RPMI7951 (cell line): Measurements from ENCODE around the gene PTPRN2. TPM values are rescaled to one million over a fixed set of nuclear protein-coding genes. Genes with fewer than 3 reads are reported as not detected.
"Not testable (repeated sequence)": the region's sequence is repeated elsewhere in the genome, so short reads cannot be mapped to it uniquely, and the experiment has no call there.

Experiments
- DNase-seq: peaks from one replicate; pipeline ENCODE4 v3.0.0-alpha.2; 2012; ENCODE audit warnings: low read depth
- total RNA-seq: library from RNA; depleted of rRNA; stranded (reverse); fragments of >200 nt; shearing (Covaris generic); gene quantifications from 2 replicates; pipeline ENCODE4 v1.2.3, GENCODE V29; 2014

The PTPRN2 gene
- total RNA-seq, 1 experiment from 2014 or later = 9.0 TPM

- no peak for DNase-seq
Measured at GRCh38 chr7:158175779-158176178, 411.8 kb downstream of the PTPRN2 start.

- DNase-seq = no peak
Measured at GRCh38 chr7:158174947-158175346, 412.7 kb downstream of the PTPRN2 start.

GRCh38 chr7:158167373-158167772 lies 420.2 kb downstream of the PTPRN2 start:
- DNase-seq = no peak

- DNase-seq = no peak
Measured at GRCh38 chr7:158166386-158167340, 421.0 kb downstream of the PTPRN2 start.

- DNase-seq = no peak
Measured at GRCh38 chr7:158165711-158166110, 421.9 kb downstream of the PTPRN2 start.

GRCh38 chr7:158164101-158165095 lies 423.2 kb downstream of the PTPRN2 start:
- DNase-seq = no peak

GRCh38 chr7:158161194-158161593 lies 426.4 kb downstream of the PTPRN2 start:
- DNase-seq = no peak

GRCh38 chr7:158160199-158160598 lies 427.4 kb downstream of the PTPRN2 start:
- no peak for DNase-seq

GRCh38 chr7:158157460-158157859 lies 430.2 kb downstream of the PTPRN2 start:
- no peak for DNase-seq

GRCh38 chr7:158151273-158151672 lies 436.4 kb downstream of the PTPRN2 start:
- DNase-seq = peak; percentile 28

GRCh38 chr7:158150234-158150633 lies 437.4 kb downstream of the PTPRN2 start:
- DNase-seq = no peak

GRCh38 chr7:158147431-158147830 lies 440.2 kb downstream of the PTPRN2 start:
- DNase-seq = not testable (repeated sequence)

- no peak for DNase-seq
Measured at GRCh38 chr7:158145370-158145769, 442.3 kb downstream of the PTPRN2 start.

GRCh38 chr7:158143196-158144120 lies 444.2 kb downstream of the PTPRN2 start:
- DNase-seq = no peak

GRCh38 chr7:158142657-158143056 lies 445.0 kb downstream of the PTPRN2 start:
- no peak for DNase-seq

- no peak for DNase-seq
Measured at GRCh38 chr7:158141806-158142518, 445.7 kb downstream of the PTPRN2 start.

- no peak for DNase-seq
Measured at GRCh38 chr7:158141221-158141582, 446.4 kb downstream of the PTPRN2 start.

- no peak for DNase-seq
Measured at GRCh38 chr7:158140538-158141220, 446.9 kb downstream of the PTPRN2 start.

- DNase-seq = no peak
Measured at GRCh38 chr7:158139499-158139898, 448.1 kb downstream of the PTPRN2 start.

- DNase-seq = no peak
Measured at GRCh38 chr7:158138329-158138597, 449.4 kb downstream of the PTPRN2 start.
